A549 (cell line): ENCODE results near the gene RAB3C. TPM values are rescaled to one million over a fixed set of nuclear protein-coding genes. Genes with fewer than 3 reads are reported as not detected.

ENCODE experiments used
- ATAC-seq, 2 experiments: fragments of 200-7000 bp in 1 of 2; fragments of >200 bp in 1 of 2; cut with Nextera tagmentation in 1 of 2; cut with Tn5 transposase in 1 of 2; 3 replicates each; pipeline versions ENCODE4 v1.8.0 to v1.9.1; 2018 to 2020; ENCODE audit warnings: mild to moderate bottlenecking in 1 of 2, moderate library complexity in 1 of 2
- CTCF ChIA-PET: fragments of 300-600 bp; sonication (Branson Sonifier 250); formaldehyde crosslinking; extraction: SDS; loops from one replicate; lab custom pipeline; 2021; ENCODE audit warnings: antibody characterized with exemption, inconsistent platforms; lab: Yijun Ruan, JAX
- POLR2A ChIA-PET: fragments of 350-600 bp; formaldehyde crosslinking; extraction: SDS; loops from one replicate; lab custom pipeline; 2021; ENCODE audit warnings: antibody characterized with exemption, inconsistent platforms; lab: Yijun Ruan, JAX
- DNase-seq, 2 experiments: peaks; one replicate each; pipeline versions ENCODE4 v3.0.0 to v3.0.0-alpha.2; 2011 to 2016; ENCODE audit warnings: low read depth in 1 of 2, low spot score in 1 of 2
- FAIRE-seq: peaks from 2 replicates; lab custom pipeline; 2011; peaks lifted over from hg19 to GRCh38; lab: Jason Lieb, UNC
- H3K27ac ChIP-seq, 2 experiments: fragments of >200 bp; sonication (Bioruptor Twin); formaldehyde crosslinking; 3 replicates each; pipeline ENCODE4 v1.5.1; 2016 to 2017
- H3K4me1 ChIP-seq: fragments of >200 bp; sonication (Bioruptor Twin); formaldehyde crosslinking; 3 replicates; pipeline ENCODE4 v1.6.1; 2016
- H3K4me2 ChIP-seq: fragments of >200 bp; sonication (Bioruptor Twin); formaldehyde crosslinking; 3 replicates; pipeline ENCODE4 v1.6.1; 2016
- H3K4me3 ChIP-seq: fragments of >200 bp; sonication (Bioruptor Twin); formaldehyde crosslinking; 3 replicates; pipeline ENCODE4 v1.5.1; 2016
- H3K9me3 ChIP-seq: fragments of >200 bp; sonication (Bioruptor Twin); formaldehyde crosslinking; 3 replicates; pipeline ENCODE4 v1.6.1; 2016
- ATOH8 ChIP-seq: fragments of 250-450 bp; sonication (Bioruptor Pico); IDR thresholded peaks from 2 replicates; pipeline ENCODE4 v1.5.0; 2020; ENCODE audit warnings: low read depth, mild to moderate bottlenecking, moderate library complexity
- CBX8 ChIP-seq: fragments of 200-600 bp; sonication (generic); IDR thresholded peaks from 2 replicates; pipeline ENCODE4 v1.6.1; 2016
- CHD2 ChIP-seq: fragments of 150-350 bp; IDR thresholded peaks from 2 replicates; pipeline ENCODE4 v1.6.1; 2014; ENCODE audit warnings: low read length; ENCODE audit not compliant: partially characterized antibody
- EHMT2 ChIP-seq: fragments of 200-600 bp; sonication (generic); IDR thresholded peaks from 2 replicates; pipeline ENCODE4 v1.6.1; 2016; ENCODE audit warnings: antibody characterized with exemption, low read depth, mild to moderate bottlenecking, moderate library complexity
- ESRRA ChIP-seq: fragments of 150-350 bp; IDR thresholded peaks from 2 replicates; pipeline ENCODE4 v1.6.1; 2014; ENCODE audit warnings: mild to moderate bottlenecking, low read length, borderline replicate concordance
- FOSB ChIP-seq: fragments of 250-450 bp; sonication (Bioruptor Pico); IDR thresholded peaks from 2 replicates; pipeline ENCODE4 v1.5.0; 2020; ENCODE audit warnings: mild to moderate bottlenecking, moderate library complexity
- FOSL2 ChIP-seq, 2 experiments: fragments of 450-650 bp in 1 of 2; fragments of >200 bp in 1 of 2; sonication (Bioruptor Twin) in 1 of 2; formaldehyde crosslinking; IDR thresholded peaks; 2 replicates each; pipeline versions ENCODE4 v1.5.0 to v1.6.1; 2016 to 2020; ENCODE audit warnings: mild to moderate bottlenecking in 1 of 2, moderate library complexity in 1 of 2
- FOXS1 ChIP-seq: fragments of 250-450 bp; sonication (Bioruptor Pico); IDR thresholded peaks from 2 replicates; pipeline ENCODE4 v1.5.0; 2020; ENCODE audit warnings: mild to moderate bottlenecking, moderate library complexity
- HDAC2 ChIP-seq: fragments of 200-600 bp; sonication (generic); IDR thresholded peaks from 2 replicates; pipeline ENCODE4 v1.6.1; 2016
- HEYL ChIP-seq: fragments of 250-450 bp; sonication (Bioruptor Pico); IDR thresholded peaks from 2 replicates; pipeline ENCODE4 v1.8.0; 2021; ENCODE audit warnings: mild to moderate bottlenecking, moderate library complexity
- HOXA7 ChIP-seq: fragments of 250-450 bp; sonication (Bioruptor Pico); IDR thresholded peaks from 2 replicates; pipeline ENCODE4 v1.5.0; 2020; ENCODE audit warnings: mild to moderate bottlenecking, moderate library complexity
- HOXB13 ChIP-seq: fragments of 250-450 bp; sonication (Bioruptor Pico); IDR thresholded peaks from 2 replicates; pipeline ENCODE4 v1.5.0; 2020; ENCODE audit warnings: low read depth, mild to moderate bottlenecking, moderate library complexity
- HOXB5 ChIP-seq: fragments of 250-450 bp; sonication (Bioruptor Pico); IDR thresholded peaks from 2 replicates; pipeline ENCODE4 v1.5.0; 2020; ENCODE audit warnings: mild to moderate bottlenecking, moderate library complexity
- KDM1A ChIP-seq: fragments of 200-600 bp; sonication (generic); IDR thresholded peaks from 2 replicates; pipeline ENCODE4 v1.6.1; 2016; ENCODE audit warnings: low read depth, mild to moderate bottlenecking
- KDM5A ChIP-seq: fragments of 200-600 bp; sonication (generic); IDR thresholded peaks from 2 replicates; pipeline ENCODE4 v1.6.1; 2016; ENCODE audit warnings: antibody characterized with exemption, mild to moderate bottlenecking
- MAFK ChIP-seq: fragments of 450-650 bp; IDR thresholded peaks from 2 replicates; pipeline ENCODE4 v1.6.1; 2014; ENCODE audit not compliant: partially characterized antibody
- MAX ChIP-seq: IDR thresholded peaks from 2 replicates; pipeline ENCODE4 v1.6.1; 2012
- NFE2L2 ChIP-seq: fragments of 150-350 bp; conservative IDR thresholded peaks from 2 replicates; pipeline ENCODE4 v1.6.1; 2014; ENCODE audit warnings: low read length
- NPAS2 ChIP-seq: fragments of 250-450 bp; sonication (Bioruptor Pico); IDR thresholded peaks from 2 replicates; pipeline ENCODE4 v1.8.0; 2022; ENCODE audit warnings: mild to moderate bottlenecking, moderate library complexity, borderline replicate concordance
- POLR2A ChIP-seq: IDR thresholded peaks from 2 replicates; pipeline ENCODE4 v1.6.1; 2012; ENCODE audit warnings: mild to moderate bottlenecking, low read length
- RCOR1 ChIP-seq: fragments of 150-350 bp; IDR thresholded peaks from 2 replicates; pipeline ENCODE4 v1.6.1; 2014; ENCODE audit warnings: antibody characterized with exemption, low read length, low read depth
- RFX5 ChIP-seq: fragments of 450-650 bp; IDR thresholded peaks from 2 replicates; pipeline ENCODE4 v1.7.1; 2014; ENCODE audit warnings: antibody characterized with exemption, mild to moderate bottlenecking, moderate library complexity
- TP53 ChIP-seq: fragments of 250-450 bp; sonication (Bioruptor Pico); IDR thresholded peaks from 2 replicates; pipeline ENCODE4 v1.5.0; 2021; ENCODE audit warnings: mild to moderate bottlenecking, moderate library complexity
- ZC3H11A ChIP-seq: fragments of 450-650 bp; IDR thresholded peaks from 2 replicates; pipeline ENCODE4 v1.6.1; 2014; ENCODE audit warnings: antibody characterized with exemption, mild to moderate bottlenecking
- ZFP36 ChIP-seq: fragments of 450-650 bp; IDR thresholded peaks from 2 replicates; pipeline ENCODE4 v1.6.1; 2014; ENCODE audit warnings: borderline replicate concordance; ENCODE audit not compliant: partially characterized antibody
- WGBS: methylation state at CpG from one replicate; pipeline ENCODE4 v1.1.6; 2017; ENCODE audit errors: missing lambda C conversion rate; 5-methylcytosine and 5-hydroxymethylcytosine counted together
- polyA plus RNA-seq, 4 experiments: library from polyadenylated mRNA; depleted of rRNA in 3 of 4; stranded (reverse); fragments of >200 nt; fragmentation: RNase III in 1 of 4; extraction: RNeasy Plus Mini Kit Qiagen cat#74134 plus additional on column Dnase treatment in 1 of 4; gene quantifications; 2 replicates in 3 of 4; 3 replicates in 1 of 4; pipeline ENCODE4 v1.2.3, GENCODE V29; 2011 to 2017

RAB3C gene
- polyA plus RNA-seq, 2 of the 4 experiments (the other 2 are of a cell fraction): not detected

GRCh38 chr5:58886315-58887207 is 303.7 kb downstream of the RAB3C start (continued):
- TF ChIP-seq HOXB5 (CRISPR knock-in tag): peak; percentile 59; the same call in 1 of the 2 replicates
- no peak for TF ChIP-seq EHMT2
- peak; percentile 7; the same call in 1 of the 2 replicates for TF ChIP-seq HEYL
- TF ChIP-seq KDM5A: no peak
- no peak for TF ChIP-seq NPAS2 (CRISPR knock-in tag)
- no peak for TF ChIP-seq HDAC2
- TF ChIP-seq RFX5: no peak
- TF ChIP-seq, all 56 proteins: peak for 11

GRCh38 chr5:58887311-58887710 is 304.4 kb downstream of the RAB3C start:
- Histone ChIP-seq H3K4me2 (peak overlapping the region; percentile 90), H3K9me3 (peaks cover 29% of the 10 kb centered on the region), H3K4me1 (peaks cover 56% of the 10 kb centered on the region), H3K4me3 (no peak overlapping the region), H3K27ac (peak overlapping the region; percentile 94 to 100)
- CTCF ChIA-PET: interaction anchor here (0.5 to 3.9 kb wide), 52 partner anchors 9 to 1553 kb away, joined by 3 to 58 read pairs (median 5); no protein-coding TSS in a partner anchor
- ATAC-seq: no peak
- FAIRE-seq: no peak
- TF ChIP-seq CBX8: no peak
- TF ChIP-seq HEYL: no peak; the same call in 1 of the 2 replicates
- TF ChIP-seq ATOH8: peak; percentile 28; the same call in 1 of the 2 replicates
- POLR2A ChIA-PET: no interaction called here
- DNase-seq: no peak
- 69% methylated on average over 4 of the region's 4 CpGs for WGBS

GRCh38 chr5:58887721-58888409 is 305.0 kb downstream of the RAB3C start:
- Histone ChIP-seq H3K4me3 (no peak overlapping the region), H3K4me1 (peaks cover 61% of the 10 kb centered on the region), H3K27ac (peak overlapping the region; percentile 94 to 100), H3K4me2 (peak overlapping the region; percentile 90), H3K9me3 (peaks cover 23% of the 10 kb centered on the region)
- ChIA-PET POLR2A (no interaction called here), CTCF (interaction anchor here (0.9 to 3.9 kb wide), 22 partner anchors 8 to 490 kb away, joined by 3 to 58 read pairs (median 10); no protein-coding TSS in a partner anchor)
- peak; percentile 74 for FAIRE-seq
- 68% methylated on average over 7 of the region's 7 CpGs for WGBS
- ATAC-seq: no peak
- TF ChIP-seq MAFK: peak; percentile 33
- 0 out of 2 replicates have a peak, but pooled peaks have one; percentile 24 for TF ChIP-seq FOXS1 (CRISPR knock-in tag)
- TF ChIP-seq CHD2: no peak
- DNase-seq: no peak

GRCh38 chr5:58890265-58890664 is 307.4 kb downstream of the RAB3C start:
- Histone ChIP-seq H3K9me3 (peaks cover 10% of the 10 kb centered on the region), H3K4me3 (peak overlapping the region; percentile 28), H3K4me1 (peaks cover 74% of the 10 kb centered on the region), H3K27ac (peak overlapping the region; percentile 94 to 100), H3K4me2 (peak overlapping the region; percentile 90)
- peak; percentile 39 to 72 for DNase-seq
- 7% methylated on average over 12 of the region's 12 CpGs for WGBS
- no peak for FAIRE-seq
- ChIA-PET CTCF (interaction anchor here (0.6 to 3.4 kb wide), 13 partner anchors 11 to 478 kb away, joined by 3 to 17 read pairs (median 5); no protein-coding TSS in a partner anchor), POLR2A (interaction anchor here (0.6 to 2.3 kb wide), 7 partner anchors 79 to 172 kb away, joined by 3 to 33 read pairs (median 9); no protein-coding TSS in a partner anchor)
- ATAC-seq: peak; percentile 8 to 9
- peak; percentile 30; the same call in 1 of the 2 replicates for TF ChIP-seq ATOH8
- TF ChIP-seq POLR2A: peak; percentile 35; the same call in 1 of the 2 replicates
- TF ChIP-seq NFE2L2: no peak
- TF ChIP-seq KDM1A: no peak
- no peak for TF ChIP-seq KDM5A
- peak; percentile 68; the same call in 1 of the 2 replicates for TF ChIP-seq FOSB (CRISPR knock-in tag)
- TF ChIP-seq HOXB5 (CRISPR knock-in tag): peak; percentile 84
- TF ChIP-seq HOXA7: peak; percentile 85
- no peak for TF ChIP-seq HEYL
- TF ChIP-seq ZFP36: no peak
- peak; percentile 90; the same call in 1 of the 2 replicates for TF ChIP-seq HOXB13 (CRISPR knock-in tag)
- no peak; the same call in 1 of the 2 replicates for TF ChIP-seq HDAC2
- no peak for TF ChIP-seq RCOR1
- no peak for TF ChIP-seq ESRRA
- no peak for TF ChIP-seq TP53 (CRISPR knock-in tag)
- TF ChIP-seq FOSL2 (IDR thresholded peaks at IDR 0.05): no peak
- no peak for TF ChIP-seq FOSL2 (CRISPR knock-in tag; IDR thresholded peaks at IDR 0.05)
- TF ChIP-seq RFX5: no peak
- TF ChIP-seq MAX: 0 out of 2 replicates have a peak, but pooled peaks have one; percentile 41
- no peak for TF ChIP-seq ZC3H11A
